GM12873 (cell line): ENCODE results near the gene RHOF.

ENCODE experiments used
- CTCF ChIP-seq: IDR thresholded peaks from 2 replicates; pipeline ENCODE4 v1.5.1; 2012; ENCODE audit warnings: low read depth, mild to moderate bottlenecking, moderate library complexity, low read length, control low read depth; ENCODE audit not compliant: insufficient read depth; ENCODE audit errors: missing control alignments

Gene RHOF

GRCh38 chr12:121731473-121731872 lies 62.0 kb downstream of the RHOF start:
- no peak for TF ChIP-seq CTCF

- TF ChIP-seq CTCF, result no peak
Observed at GRCh38 chr12:121729021-121729420, 64.5 kb downstream of the RHOF start.
